Fibroblast of skin of abdomen (primary cell): ENCODE measurements around the gene ADAMTS20. TPM values are rescaled to one million over a fixed set of nuclear protein-coding genes. Genes with fewer than 3 reads are reported as not detected.
"Not testable (repeated sequence)": the region's sequence is repeated elsewhere in the genome, so short reads cannot be mapped to it uniquely, and the experiment has no call there.

Experiments
- DNase-seq: peaks from one replicate; pipeline ENCODE4 v3.0.0-alpha.2; 2013
- polyA plus RNA-seq, 2 experiments: library from polyadenylated mRNA; unstranded; fragments of 120-200 nt; gene quantifications; one replicate each; pipeline ENCODE4 v1.2.1, GENCODE V29; 2013; ENCODE audit not compliant: insufficient read length in 2 of 2

Gene ADAMTS20, protein sequence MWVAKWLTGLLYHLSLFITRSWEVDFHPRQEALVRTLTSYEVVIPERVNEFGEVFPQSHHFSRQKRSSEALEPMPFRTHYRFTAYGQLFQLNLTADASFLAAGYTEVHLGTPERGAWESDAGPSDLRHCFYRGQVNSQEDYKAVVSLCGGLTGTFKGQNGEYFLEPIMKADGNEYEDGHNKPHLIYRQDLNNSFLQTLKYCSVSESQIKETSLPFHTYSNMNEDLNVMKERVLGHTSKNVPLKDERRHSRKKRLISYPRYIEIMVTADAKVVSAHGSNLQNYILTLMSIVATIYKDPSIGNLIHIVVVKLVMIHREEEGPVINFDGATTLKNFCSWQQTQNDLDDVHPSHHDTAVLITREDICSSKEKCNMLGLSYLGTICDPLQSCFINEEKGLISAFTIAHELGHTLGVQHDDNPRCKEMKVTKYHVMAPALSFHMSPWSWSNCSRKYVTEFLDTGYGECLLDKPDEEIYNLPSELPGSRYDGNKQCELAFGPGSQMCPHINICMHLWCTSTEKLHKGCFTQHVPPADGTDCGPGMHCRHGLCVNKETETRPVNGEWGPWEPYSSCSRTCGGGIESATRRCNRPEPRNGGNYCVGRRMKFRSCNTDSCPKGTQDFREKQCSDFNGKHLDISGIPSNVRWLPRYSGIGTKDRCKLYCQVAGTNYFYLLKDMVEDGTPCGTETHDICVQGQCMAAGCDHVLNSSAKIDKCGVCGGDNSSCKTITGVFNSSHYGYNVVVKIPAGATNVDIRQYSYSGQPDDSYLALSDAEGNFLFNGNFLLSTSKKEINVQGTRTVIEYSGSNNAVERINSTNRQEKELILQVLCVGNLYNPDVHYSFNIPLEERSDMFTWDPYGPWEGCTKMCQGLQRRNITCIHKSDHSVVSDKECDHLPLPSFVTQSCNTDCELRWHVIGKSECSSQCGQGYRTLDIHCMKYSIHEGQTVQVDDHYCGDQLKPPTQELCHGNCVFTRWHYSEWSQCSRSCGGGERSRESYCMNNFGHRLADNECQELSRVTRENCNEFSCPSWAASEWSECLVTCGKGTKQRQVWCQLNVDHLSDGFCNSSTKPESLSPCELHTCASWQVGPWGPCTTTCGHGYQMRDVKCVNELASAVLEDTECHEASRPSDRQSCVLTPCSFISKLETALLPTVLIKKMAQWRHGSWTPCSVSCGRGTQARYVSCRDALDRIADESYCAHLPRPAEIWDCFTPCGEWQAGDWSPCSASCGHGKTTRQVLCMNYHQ (N-terminal part only)
- polyA plus RNA-seq (2013, experiment 1 of 2; ENCODE audit: insufficient read length), result 0.05 TPM
- 0.09 TPM for polyA plus RNA-seq (2013, experiment 2 of 2; ENCODE audit: insufficient read length)

DNA sequence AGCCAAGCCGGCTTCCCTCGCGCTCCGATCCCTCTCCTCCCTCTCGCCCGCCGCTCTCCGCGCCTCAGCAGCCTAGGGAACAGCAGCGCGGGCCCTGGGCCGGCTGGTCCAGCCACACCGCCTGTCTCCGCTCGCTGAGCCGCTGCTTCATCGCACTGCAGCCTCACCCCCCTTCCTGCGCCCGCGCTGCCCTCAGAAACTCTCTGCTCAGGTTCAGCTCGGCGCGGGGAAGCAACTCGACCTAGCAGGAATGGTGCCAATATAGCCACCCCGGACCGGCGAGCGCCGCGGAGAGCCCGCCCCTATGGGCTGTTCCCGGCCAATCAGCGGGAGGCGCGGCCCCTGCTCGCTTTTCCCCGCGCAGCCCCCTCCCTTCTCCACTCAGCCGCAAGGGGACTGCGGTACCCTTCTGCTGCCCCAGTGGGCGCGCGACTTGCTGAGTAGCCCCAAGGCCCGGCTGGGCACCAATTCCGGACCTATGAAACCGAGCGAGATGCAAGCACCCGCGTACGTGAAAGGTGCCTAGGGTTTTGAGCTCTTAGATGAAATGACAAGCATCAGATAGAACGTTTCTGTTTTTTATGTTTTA is at the start of gene ADAMTS20:
TSS of gene ADAMTS20 (minus strand) at position 233 of the 589 bp plus-strand sequence. CDS start 282 bp downstream, outside the sequence.
- DNase-seq, result peak; percentile 35

DNA sequence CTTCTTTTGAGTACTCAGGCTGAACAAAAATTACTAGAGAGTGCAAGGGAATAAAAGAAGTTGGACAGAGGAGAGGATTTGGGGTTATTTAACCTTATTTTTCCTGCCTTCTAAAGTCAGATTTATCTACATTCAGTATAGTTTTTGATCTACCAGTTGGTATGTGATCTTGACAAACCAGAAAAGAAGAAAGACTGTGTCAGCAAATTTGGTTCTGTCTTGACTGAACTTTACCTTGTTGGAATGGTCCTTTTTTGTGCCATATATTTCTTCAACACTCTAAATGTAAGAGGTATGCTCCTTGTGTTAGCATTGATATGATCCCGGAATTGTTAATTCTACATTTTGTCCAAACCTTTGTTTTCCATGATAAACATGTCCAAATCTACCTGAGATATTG is 47.7 kb upstream of the ADAMTS20 start:
- no peak for DNase-seq

DNA sequence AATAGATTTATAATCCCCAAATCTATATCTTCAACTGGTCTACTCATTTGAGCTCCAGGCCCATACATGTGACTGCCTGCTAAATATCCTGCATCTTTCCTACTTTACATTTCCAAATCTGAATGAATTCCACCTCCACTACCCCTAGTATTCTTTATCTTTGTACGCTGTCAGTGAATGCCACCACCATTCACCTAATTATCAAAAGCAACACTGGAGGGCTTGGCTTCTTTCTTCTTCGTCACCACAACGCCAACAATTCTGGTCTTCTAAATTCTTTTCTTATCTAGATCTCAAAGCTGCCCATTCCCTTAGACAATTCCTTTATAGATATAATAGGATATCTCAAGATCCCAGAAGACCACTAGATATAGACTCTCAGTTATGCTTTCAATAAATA is 47.1 kb upstream of the ADAMTS20 start:
- DNase-seq, result no peak

DNA sequence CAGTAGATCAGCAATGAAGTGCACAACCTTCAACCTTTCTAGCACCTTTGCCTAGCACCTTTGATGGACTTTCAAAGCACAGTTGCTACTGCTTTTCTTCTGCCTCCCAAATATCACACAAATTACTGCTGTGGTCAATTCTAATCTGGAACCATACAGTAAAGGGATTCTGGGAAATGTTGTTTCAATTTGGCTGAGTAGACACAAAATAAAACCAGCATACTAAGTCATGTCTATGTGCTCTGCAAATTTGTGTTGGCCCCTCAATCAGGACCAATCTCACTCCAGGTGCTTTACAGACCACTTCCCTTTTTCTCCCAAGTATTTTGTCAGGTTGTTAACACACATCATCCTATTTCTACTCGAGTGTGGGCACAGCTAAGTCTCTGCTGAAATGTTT is 38.3 kb upstream of the ADAMTS20 start:
- no peak for DNase-seq

DNA sequence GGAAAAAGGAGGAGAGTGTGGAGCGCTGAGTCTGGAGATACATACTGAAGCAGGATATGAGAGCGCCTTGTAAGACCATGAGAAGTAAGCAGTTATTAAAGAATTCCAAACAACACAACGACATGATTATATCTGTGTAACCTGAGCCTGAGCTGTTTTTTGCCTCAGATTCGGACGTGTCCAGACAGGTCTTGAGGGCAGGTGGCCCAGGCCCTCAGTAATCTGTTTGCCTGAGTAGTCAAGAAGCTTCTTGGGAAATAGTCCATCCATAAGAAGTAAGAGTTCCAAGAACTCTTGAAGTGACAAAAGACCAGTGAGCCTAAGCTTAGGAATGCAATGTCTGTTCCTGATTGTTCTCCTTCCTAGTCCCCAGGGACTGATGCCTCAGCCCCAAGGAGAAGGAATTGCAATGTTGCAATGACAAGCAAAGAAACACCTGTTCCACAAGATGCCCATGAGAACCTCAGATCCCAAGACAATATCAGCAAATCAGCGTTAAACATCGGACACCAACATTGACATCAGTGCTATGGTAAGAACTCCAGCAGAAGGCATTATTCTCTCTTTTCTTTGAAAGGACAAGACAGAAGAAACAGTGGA is 34.7 kb upstream of the ADAMTS20 start:
- DNase-seq, result no peak

DNA sequence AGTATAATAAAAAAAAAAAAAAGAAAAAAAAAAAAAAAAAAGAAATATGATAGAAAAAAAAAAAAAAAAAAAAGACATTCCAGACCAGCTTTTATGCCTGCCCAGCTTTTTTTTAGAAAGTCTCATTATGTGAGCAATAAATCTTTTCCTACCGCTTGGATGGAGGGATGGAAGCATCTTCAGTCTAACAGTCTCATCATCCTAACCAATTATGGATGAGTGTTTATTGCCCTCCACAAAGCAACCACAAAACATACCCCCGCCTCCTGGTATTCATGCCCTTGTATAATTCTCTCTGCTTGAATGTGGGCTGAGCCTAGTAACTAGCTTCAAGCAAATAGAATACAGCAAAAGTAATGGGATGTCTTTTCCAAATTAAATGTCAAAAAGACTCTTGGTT is 33.7 kb upstream of the ADAMTS20 start:
- DNase-seq, result no peak

DNA sequence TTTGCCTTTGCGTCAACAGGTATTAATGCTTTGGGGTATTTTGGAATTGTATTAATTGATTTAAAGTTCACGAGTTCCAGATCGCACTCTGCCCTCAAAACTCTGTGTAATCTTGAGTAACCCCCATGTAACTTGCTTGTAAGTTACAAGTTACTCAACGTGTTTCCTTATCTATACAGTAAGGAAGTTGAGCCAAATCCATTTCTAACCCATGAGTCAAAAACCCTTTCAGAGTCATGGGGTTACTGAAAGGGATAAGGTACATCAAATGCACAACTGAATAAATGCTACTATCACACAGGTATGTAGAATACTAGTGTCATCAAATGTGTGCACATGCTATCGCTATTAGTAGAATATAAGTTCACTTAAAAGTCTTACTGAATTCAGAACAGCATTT is 28.6 kb upstream of the ADAMTS20 start:
- no peak for DNase-seq

DNA sequence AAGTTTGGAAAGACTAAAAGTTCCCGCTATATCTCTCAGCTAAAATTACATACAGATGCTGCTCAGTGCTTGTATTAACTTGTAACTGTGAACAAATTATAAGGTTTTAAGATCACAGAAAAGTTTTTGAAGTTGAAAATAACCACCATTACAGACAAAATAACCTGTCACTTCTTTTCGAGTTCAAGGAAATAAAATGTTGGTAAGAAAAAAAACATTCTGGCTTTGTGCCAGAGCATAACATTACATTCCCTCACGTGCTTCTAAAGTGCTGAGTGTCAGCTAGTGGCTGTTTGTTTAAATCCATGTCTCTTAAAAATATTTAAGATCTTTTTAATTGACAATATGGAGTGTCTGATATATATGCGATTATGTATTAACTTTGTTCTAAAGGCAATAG is 27.2 kb upstream of the ADAMTS20 start:
- DNase-seq, result no peak

DNA sequence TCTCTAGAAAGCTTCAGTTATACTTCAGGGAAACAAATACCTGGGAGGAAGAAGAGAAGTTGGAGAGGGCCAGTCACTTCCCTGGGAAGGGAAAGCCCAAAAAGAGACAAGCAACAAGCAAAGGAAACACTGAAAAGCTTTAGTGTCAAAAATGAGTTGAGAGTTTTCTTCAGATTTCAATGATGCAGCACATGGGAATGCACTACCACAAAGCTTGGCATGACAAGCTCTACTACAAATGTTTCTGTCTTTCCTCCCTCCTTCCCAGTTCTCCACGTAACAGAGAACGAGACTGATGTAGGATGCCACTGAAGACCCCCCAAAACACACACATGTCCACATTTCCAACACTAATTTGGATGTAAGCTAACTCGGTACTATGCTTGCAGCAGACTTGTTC is 26.8 kb upstream of the ADAMTS20 start:
- peak; percentile 72 for DNase-seq

DNA sequence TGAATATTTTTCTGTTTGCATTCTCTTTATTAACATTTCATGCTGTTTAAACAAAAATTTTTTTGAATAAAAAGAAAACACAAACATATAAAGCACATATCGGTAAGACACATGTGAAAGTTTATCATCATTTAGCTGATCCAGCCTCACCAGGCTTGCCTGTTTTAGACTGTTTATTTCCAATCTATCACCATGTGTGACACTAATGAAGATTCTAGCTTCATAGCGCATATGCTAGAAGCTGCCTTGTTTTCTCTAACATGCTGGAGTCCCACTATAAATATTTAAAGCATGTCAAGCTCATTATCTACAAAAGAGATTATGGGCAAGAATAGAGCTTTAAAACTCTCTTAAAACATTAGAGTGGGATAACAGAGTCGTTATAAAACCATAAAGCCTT is 25.4 kb upstream of the ADAMTS20 start:
- no peak for DNase-seq

DNA sequence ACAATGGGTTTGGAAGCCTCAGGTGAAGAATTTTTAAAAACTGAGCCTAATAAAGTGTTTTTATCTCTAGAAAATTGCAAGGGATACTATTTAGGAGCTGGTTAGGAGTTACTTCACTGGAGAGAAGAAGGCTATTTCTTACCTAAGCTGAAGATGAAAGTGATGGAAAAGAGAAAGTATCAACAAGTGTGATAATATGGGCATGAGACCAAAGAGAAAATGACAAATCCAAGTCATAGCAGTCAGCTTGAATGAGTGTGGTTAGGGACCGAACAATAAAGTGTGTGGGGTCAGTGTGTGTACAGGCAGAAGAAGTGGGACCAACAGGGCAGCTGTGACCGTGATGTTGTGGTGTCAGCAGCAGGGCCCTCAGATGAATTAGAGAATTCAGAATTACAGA is 24.2 kb upstream of the ADAMTS20 start:
- no peak for DNase-seq

DNA sequence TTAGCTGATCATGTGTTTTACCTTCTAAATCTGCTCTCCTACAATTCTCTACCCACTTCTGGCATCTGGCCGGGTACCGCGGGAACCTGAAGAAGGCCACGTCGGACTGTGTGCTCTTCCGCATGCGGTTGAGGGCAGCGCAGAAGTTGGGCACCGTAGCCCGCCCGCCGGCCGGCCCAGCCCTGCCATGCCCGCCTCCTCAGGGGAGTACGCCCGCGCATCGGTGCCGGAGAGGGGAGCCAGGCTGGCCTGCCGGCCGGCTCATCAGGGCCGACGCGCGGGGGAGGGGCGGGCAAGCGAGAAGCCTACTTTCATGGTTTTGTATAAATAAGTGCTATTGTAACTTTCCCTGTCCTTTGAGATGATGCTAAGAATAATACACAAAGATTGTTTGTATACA is 19.9 kb upstream of the ADAMTS20 start:
- no peak for DNase-seq

DNA sequence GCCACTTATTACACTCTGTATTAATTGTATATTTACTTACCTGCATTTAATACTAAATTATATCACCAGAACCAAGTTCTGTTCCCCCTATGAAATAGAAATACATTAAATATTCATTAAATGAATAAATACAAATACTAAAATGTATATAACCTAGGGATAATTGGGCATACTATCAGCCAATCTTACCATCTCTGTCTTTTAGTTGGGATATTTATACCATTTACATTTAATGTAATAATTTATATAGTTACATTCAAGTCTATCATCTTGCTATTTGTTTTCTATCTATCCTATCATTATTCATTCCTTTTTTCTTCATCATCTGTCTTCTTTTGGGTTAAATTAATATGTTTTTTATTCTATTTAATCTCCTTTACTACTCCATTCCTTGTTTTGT is 4.1 kb upstream of the ADAMTS20 start:
- no peak for DNase-seq

DNA sequence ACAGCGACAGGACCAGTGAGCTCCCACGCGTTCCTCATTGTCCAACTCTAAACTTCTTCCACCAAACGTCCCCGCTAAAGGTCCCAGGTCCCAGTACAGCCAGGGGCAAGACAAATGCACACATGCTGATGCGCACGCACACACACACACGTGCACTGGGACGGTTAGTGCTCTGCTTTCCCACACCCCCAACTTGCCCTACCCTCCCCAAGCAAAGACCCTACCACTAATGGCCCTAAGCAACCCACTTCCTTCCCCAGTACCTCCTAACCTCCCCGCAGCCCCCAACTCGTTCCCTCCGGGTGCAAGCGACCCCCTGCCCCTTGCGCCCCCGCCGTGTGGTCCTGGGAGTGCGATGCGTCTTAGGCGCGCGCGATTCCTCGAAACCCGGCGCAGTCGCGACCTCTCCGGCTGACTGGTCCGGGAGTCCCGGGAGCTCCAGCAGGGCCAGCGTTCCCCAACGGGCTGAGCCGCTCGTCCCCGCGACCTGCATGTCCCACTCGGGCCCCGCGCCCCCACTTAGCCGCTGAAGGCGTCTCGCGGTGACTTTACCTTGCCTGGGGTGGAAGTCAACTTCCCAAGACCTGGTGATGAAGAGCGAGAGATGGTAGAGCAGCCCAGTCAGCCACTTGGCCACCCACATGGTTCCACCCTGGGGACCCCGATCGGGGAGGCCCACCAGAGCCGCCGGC is 578 bp downstream of the ADAMTS20 start:
- peak; percentile 1 for DNase-seq

DNA sequence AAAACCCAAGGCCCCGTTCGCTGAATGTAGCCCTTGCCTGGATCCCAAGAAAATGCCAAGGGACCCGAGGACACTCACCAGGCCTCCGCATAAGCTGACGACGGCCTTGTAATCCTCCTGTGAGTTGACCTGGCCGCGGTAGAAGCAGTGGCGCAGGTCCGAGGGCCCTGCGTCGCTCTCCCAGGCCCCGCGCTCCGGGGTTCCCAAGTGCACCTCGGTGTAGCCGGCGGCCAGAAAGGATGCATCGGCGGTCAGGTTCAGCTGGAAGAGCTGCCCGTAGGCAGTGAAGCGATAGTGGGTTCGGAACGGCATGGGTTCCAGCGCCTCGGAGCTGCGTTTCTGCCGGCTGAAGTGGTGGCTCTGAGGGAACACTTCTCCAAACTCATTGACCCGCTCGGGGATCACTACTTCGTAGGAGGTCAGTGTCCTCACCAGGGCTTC is 1.2 kb downstream of the ADAMTS20 start:
- DNase-seq, result no peak

DNA sequence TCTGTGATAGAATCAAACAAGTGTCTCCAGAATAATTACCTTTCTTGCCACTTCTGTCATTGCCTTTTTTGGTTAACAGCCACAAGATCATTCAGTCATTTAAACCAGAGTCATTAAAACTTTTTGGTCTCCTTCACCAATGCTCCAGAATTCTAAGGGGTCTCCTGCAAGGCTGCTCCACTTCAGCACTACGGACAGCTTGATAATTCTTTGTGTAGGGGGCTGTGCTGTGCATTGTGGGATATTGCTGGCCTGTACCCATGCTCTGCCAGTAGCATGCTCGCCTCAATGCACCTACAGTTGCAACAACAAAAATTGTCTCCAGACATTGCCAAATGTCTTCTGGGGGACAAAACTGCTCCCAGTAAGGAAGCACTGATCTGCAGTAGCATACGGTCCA is 7.3 kb downstream of the ADAMTS20 start:
- no peak for DNase-seq

DNA sequence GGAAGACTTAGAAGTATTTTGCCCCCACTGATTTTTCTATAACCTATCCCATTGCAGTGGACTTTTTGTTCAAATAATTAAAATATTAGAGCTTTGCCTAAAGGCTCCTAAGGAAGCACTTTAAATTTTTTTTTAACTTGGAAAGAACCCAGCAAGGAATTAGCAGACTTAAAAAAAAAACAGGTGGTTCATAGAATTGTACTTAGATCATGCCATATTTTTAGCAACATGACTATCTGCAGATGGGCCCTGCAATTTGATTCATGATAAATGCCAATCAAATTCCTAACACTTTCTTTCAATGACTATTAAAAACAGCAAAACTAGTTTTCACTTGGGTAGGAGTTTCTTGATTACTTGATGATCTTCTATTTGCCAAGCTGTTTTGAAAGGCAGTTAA is 11.5 kb downstream of the ADAMTS20 start:
- peak; percentile 67 for DNase-seq

DNA sequence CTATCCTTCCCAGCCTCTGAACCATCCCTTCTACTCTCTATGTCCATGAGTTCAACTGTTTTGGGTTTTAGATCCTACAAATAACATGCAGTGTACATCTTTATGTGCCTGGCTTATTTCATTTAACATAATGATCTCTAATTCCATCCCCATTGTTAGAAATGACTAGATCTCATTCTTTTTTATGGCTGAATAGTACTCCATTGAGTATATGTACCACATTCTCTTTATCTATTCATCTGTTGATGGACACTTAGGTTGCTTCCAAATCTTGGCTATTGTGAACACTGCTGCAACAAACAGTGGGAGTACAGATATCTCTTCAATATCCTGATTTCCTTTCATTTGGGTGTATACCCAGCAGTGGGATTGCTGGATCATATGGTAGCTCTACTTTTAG is 14.3 kb downstream of the ADAMTS20 start:
- not testable (repeated sequence) for DNase-seq

DNA sequence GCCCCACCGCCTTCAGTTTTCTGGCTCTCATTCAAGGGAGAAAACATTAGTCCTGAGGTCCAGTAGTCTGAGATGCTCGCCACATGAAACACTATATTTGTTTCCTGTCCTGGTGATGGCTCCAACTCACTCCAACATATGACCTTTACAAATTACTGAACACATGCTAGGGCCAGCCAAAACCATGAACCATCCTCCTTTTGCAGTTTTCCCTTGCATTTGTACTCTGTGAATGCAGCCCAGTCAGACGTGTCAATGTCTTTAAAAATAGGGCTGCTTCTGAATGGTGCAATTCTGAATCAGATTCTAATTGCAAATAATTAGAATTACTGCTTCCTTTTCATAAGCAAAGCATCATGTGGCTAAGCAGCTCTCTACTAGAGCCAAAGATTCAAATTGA is 36.0 kb downstream of the ADAMTS20 start:
- no peak for DNase-seq

DNA sequence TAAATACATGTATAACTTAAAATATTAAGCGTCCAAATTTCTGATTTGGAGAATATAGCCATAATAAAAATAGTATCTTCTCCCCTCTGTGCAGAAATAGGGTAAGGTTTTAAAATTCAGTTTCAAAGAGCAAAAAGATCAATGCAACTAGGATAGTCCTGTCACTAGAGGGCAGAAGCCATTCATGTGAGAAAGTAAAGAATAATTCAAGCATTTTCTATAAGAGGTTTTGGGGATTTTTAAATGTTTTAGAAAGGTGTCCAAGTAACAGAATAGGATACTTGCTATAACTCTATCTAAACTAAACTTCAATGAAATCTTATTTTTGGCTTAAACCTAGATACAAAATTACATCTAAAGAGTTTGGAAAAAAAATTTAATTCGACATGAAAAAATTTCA is 50.3 kb downstream of the ADAMTS20 start:
- peak; percentile 29 for DNase-seq

DNA sequence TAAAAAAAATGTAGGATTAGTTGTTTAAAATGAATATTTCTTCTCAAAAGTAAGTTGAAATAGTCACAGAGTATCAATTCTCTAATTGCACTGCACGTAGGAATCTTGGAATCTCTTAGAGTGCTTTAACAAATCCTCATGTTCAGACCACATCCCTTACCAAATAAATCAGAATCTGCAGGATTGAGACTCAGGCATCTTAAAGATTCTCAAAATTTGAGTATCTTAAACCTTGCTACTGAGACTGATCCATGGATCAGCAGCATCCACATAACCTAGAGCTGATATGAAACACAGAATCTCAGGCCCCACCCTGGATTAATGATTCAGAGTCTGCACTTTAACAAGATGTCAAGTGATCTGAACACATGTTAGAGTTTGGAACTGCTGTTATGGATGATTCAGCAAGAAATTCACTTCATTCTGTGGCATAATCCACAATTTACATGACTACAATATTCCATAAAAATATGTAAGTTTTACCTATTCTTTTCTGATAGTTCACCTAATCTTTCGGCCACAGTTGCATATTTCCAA is 58.7 kb downstream of the ADAMTS20 start:
- DNase-seq, result no peak
